Sigmoid colon (tissue), 7 donors: ENCODE data around the gene NKPD1. TPM values are rescaled to one million over a fixed set of nuclear protein-coding genes. Genes with fewer than 3 reads are reported as not detected.

Experiments
- DNase-seq: peaks from one replicate; pipeline ENCODE4 v3.0.0-alpha.2; 2019
- H3K27ac ChIP-seq, 4 donors: fragments of 200-600 bp; sonication (generic); one replicate each; pipeline ENCODE4 v1.5.1; 2016 to 2019; ENCODE audit warnings: mild to moderate bottlenecking in 1 of 4
- H3K27me3 ChIP-seq, 3 donors: fragments of 200-600 bp; sonication (generic); one replicate each; pipeline ENCODE4 v1.5.1; 2019; ENCODE audit warnings: mild to moderate bottlenecking in 1 of 3
- H3K36me3 ChIP-seq, 4 donors: fragments of 200-600 bp; sonication (generic); one replicate each; pipeline ENCODE4 v1.5.1; 2016 to 2019
- H3K4me1 ChIP-seq, 4 donors: fragments of 200-600 bp; sonication (generic); one replicate each; pipeline ENCODE4 v1.5.1; 2017 to 2019
- H3K4me3 ChIP-seq, 4 donors: fragments of 200-600 bp; sonication (generic); one replicate each; pipeline ENCODE4 v1.5.1; 2017 to 2019; ENCODE audit warnings: mild to moderate bottlenecking in 2 of 4, moderate library complexity in 1 of 4
- H3K9me3 ChIP-seq, 4 donors: fragments of 200-600 bp in 3 of 4; sonication (generic) in 3 of 4; one replicate each; pipeline versions ENCODE4 v1.5.1 to v1.6.1; 2013 to 2019
- CTCF ChIP-seq, 4 experiments: fragments of 450-650 bp in 3 of 4; fragments of 200-600 bp in 1 of 4; IDR thresholded peaks; one replicate each; pipeline ENCODE4 v1.5.1; 2016 to 2019; ENCODE audit warnings: antibody characterized with exemption in 4 of 4, mild to moderate bottlenecking in 3 of 4, moderate library complexity in 2 of 4
- EP300 ChIP-seq, 4 donors: sonication (generic); formaldehyde crosslinking; IDR thresholded peaks; one replicate each; pipeline ENCODE4 v1.6.1; 2017; ENCODE audit warnings: antibody characterized with exemption in 4 of 4
- POLR2A ChIP-seq, 2 donors: fragments of 450-650 bp; IDR thresholded peaks; one replicate each; pipeline ENCODE4 v1.6.1; 2016; ENCODE audit warnings: antibody characterized with exemption in 2 of 2, mild to moderate bottlenecking in 2 of 2, moderate library complexity in 2 of 2
- POLR2AphosphoS5 ChIP-seq, 4 donors: sonication (generic); formaldehyde crosslinking; IDR thresholded peaks; one replicate each; pipeline ENCODE4 v1.6.1; 2017; ENCODE audit warnings: antibody characterized with exemption in 4 of 4
- WGBS, 2 donors: extraction: QIAGEN DNeasy Blood & Tissue Kit; methylation state at CpG; one replicate each; pipeline ENCODE4 v1.1.7; 2013; 5-methylcytosine and 5-hydroxymethylcytosine counted together
- intact Hi-C: fragments of 100-400 bp; cut with DNase I; formaldehyde crosslinking; loops from one replicate; pipeline ENCODE4 v1.15.1; 2023
- polyA plus RNA-seq, 3 donors: library from polyadenylated mRNA; stranded (reverse); fragments of 200-250 nt; gene quantifications; one replicate each; pipeline ENCODE4 v1.2.3, GENCODE V29; 2013
- total RNA-seq, 4 donors: library from RNA; depleted of rRNA; stranded (reverse); fragments of >200 nt; gene quantifications; one replicate each; pipeline ENCODE4 v1.1.0, GENCODE V29; 2016
- donor health status: healthy with polysubstance abuse.
- donor health status: Bipolar disorder and iron deficiency.
- donor health status: healthy.

Gene NKPD1
- total and polyA plus RNA-seq, 7 donors: 0.12 to 0.83 TPM; not detected in 5

- Histone ChIP-seq H3K4me3 (no peak overlapping the region), H3K9me3 (no peaks in the 10 kb centered on the region), H3K36me3 (no peaks in the 10 kb centered on the region), H3K27me3 (peaks cover under 1 to 13% (median 2%) of the 10 kb centered on the region in 3 donors), H3K27ac (no peak overlapping the region), H3K4me1 (peaks cover 0 to 7% (median 2%) of the 10 kb centered on the region in 4 donors)
- no peak for DNase-seq
- intact Hi-C loops: no loop called here
- no peak for TF ChIP-seq POLR2AphosphoS5 (IDR thresholded peaks at IDR 0.05)
- TF ChIP-seq CTCF (IDR thresholded peaks at IDR 0.05): no peak
- TF ChIP-seq EP300 (IDR thresholded peaks at IDR 0.05): no peak
- no peak for TF ChIP-seq POLR2A (IDR thresholded peaks at IDR 0.05)
- 76 to 86% methylated on average over 14 of the region's 14 CpGs for WGBS, 2 donors
These were observed 6.0 kb upstream of the NKPD1 start for GRCh38 chr19:45166723-45167252.

GRCh38 chr19:45164577-45165335 lies 4.0 kb upstream of the NKPD1 start:
- TF ChIP-seq POLR2A (IDR thresholded peaks at IDR 0.05): no peak
- no peak for TF ChIP-seq CTCF (IDR thresholded peaks at IDR 0.05)
- TF ChIP-seq POLR2AphosphoS5 (IDR thresholded peaks at IDR 0.05): no peak
- no peak for TF ChIP-seq EP300 (IDR thresholded peaks at IDR 0.05)
- DNase-seq: no peak
- intact Hi-C loops: no loop called here
- Histone ChIP-seq H3K4me1 (peaks cover 0 to 7% (median 2%) of the 10 kb centered on the region in 4 donors), H3K9me3 (no peaks in the 10 kb centered on the region), H3K27me3 (peaks cover 7 to 33% (median 22%) of the 10 kb centered on the region in 3 donors), H3K36me3 (no peaks in the 10 kb centered on the region), H3K4me3 (no peak overlapping the region), H3K27ac (no peak overlapping the region)
- 27 to 32% methylated on average over 27 of the region's 27 CpGs for WGBS, 2 donors

- Histone ChIP-seq H3K27me3 (peaks cover 7 to 42% (median 31%) of the 10 kb centered on the region in 3 donors), H3K4me1 (peaks cover 0 to 7% (median 2%) of the 10 kb centered on the region in 4 donors), H3K27ac (no peak overlapping the region), H3K4me3 (no peak overlapping the region), H3K36me3 (no peaks in the 10 kb centered on the region), H3K9me3 (no peaks in the 10 kb centered on the region)
- 79 to 80% methylated on average over 15 of the region's 15 CpGs for WGBS, 2 donors
- no peak for DNase-seq
- intact Hi-C loops: no loop called here
- TF ChIP-seq CTCF (IDR thresholded peaks at IDR 0.05) (no peak), EP300 (IDR thresholded peaks at IDR 0.05) (no peak), POLR2AphosphoS5 (IDR thresholded peaks at IDR 0.05) (no peak), POLR2A (IDR thresholded peaks at IDR 0.05) (no peak)
These were observed 3.1 kb upstream of the NKPD1 start for GRCh38 chr19:45163751-45164460.

GRCh38 chr19:45163156-45163555 lies 2.4 kb upstream of the NKPD1 start:
- no peaks in the 10 kb centered on the region for H3K9me3 ChIP-seq
- H3K4me3 ChIP-seq: no peak overlapping the region
- H3K27ac ChIP-seq: no peak overlapping the region
- 90% methylated on average over 17 of the region's 17 CpGs for WGBS, 2 donors
- no peaks in the 10 kb centered on the region for H3K36me3 ChIP-seq
- peaks cover 0 to 7% (median 2%) of the 10 kb centered on the region in 4 donors for H3K4me1 ChIP-seq
- peaks cover 12 to 49% (median 38%) of the 10 kb centered on the region in 3 donors for H3K27me3 ChIP-seq
- intact Hi-C loops: no loop called here
- DNase-seq: no peak
- no peak for TF ChIP-seq CTCF (IDR thresholded peaks at IDR 0.05)
- no peak for TF ChIP-seq POLR2A (IDR thresholded peaks at IDR 0.05)
- no peak for TF ChIP-seq POLR2AphosphoS5 (IDR thresholded peaks at IDR 0.05)
- TF ChIP-seq EP300 (IDR thresholded peaks at IDR 0.05): no peak
